Spinal cord (tissue), 10 donors: ENCODE measurements around the gene AOAH. TPM values are rescaled to one million over a fixed set of nuclear protein-coding genes. Genes with fewer than 3 reads are reported as not detected.
"Not testable (repeated sequence)": the region's sequence is repeated elsewhere in the genome, so short reads cannot be mapped to it uniquely, and the experiment has no call there.

Source experiments
- DNase-seq, 6 donors: peaks; one replicate each; pipeline versions ENCODE4 v3.0.0 to v3.0.0-alpha.2; 2013 to 2015; ENCODE audit warnings: low spot score in 6 of 6, low read depth in 4 of 6
- H3K27ac ChIP-seq: one replicate; pipeline ENCODE4 v1.5.1; 2013; ENCODE audit warnings: low read depth, low read length, control low read depth
- H3K27me3 ChIP-seq: one replicate; pipeline ENCODE4 v1.6.1; 2013; ENCODE audit warnings: low read length; ENCODE audit not compliant: control insufficient read depth, insufficient read depth
- H3K36me3 ChIP-seq: one replicate; pipeline ENCODE4 v1.6.1; 2013; ENCODE audit warnings: low read length; ENCODE audit not compliant: control insufficient read depth, insufficient read depth
- H3K4me1 ChIP-seq: one replicate; pipeline ENCODE4 v1.6.1; 2013; ENCODE audit warnings: low read length; ENCODE audit not compliant: control insufficient read depth, insufficient read depth
- H3K4me3 ChIP-seq: one replicate; pipeline ENCODE4 v1.5.1; 2013; ENCODE audit warnings: low read depth, low read length, control low read depth
- H3K9me3 ChIP-seq: one replicate; pipeline ENCODE4 v1.6.1; 2013; ENCODE audit warnings: low read length; ENCODE audit not compliant: control insufficient read depth, insufficient read depth
- WGBS: methylation state at CpG from one replicate; pipeline ENCODE4 v1.1.5; 2013; ENCODE audit warnings: missing lambda C conversion rate; ENCODE audit not compliant: insufficient coverage; 5-methylcytosine and 5-hydroxymethylcytosine counted together
- polyA plus RNA-seq, 2 donors: library from polyadenylated mRNA; unstranded; fragments of 120-200 nt; gene quantifications; one replicate each; pipeline ENCODE4 v1.2.1, GENCODE V29; 2013; ENCODE audit not compliant: insufficient read length in 2 of 2
- total RNA-seq, 2 donors: library from RNA; depleted of rRNA in 1 of 2; stranded (reverse); fragments of 120-200 nt in 1 of 2; fragments of >200 nt in 1 of 2; gene quantifications; one replicate each; pipeline versions ENCODE4 v1.2.3 to v1.2.4, GENCODE V29; 2013 to 2014
- donor health status: healthy.

Gene AOAH
- total and polyA plus RNA-seq, 4 donors, result 4.2 to 8.1 (median 5.3) TPM

DNA sequence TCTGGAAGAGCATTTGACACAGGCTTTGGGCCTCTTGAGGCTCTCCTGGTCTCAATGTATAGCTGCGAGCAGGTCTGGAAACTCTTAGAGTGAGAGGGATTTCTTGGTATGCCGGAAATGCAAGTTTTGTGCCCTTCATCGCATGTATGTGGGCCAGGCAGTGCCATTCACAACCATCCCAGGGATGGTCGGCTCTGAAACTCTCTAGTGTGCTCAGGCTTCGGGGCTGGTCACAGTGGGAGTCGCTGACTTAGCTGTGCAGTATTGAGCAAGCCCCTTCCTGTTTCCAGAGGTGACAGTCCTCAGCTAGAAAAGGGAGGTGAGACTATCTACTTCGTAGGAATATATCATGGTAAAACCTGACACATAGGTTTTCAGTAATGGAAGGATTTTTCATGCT is 2.0 kb upstream of the AOAH start:
- Histone ChIP-seq H3K9me3 (no peaks in the 10 kb centered on the region), H3K4me1 (no peaks in the 10 kb centered on the region), H3K4me3 (no peak overlapping the region), H3K27ac (no peak overlapping the region), H3K27me3 (no peaks in the 10 kb centered on the region), H3K36me3 (no peaks in the 10 kb centered on the region)
- DNase-seq, result no peak
- 93% methylated on average over 7 of the region's 7 CpGs for WGBS

DNA sequence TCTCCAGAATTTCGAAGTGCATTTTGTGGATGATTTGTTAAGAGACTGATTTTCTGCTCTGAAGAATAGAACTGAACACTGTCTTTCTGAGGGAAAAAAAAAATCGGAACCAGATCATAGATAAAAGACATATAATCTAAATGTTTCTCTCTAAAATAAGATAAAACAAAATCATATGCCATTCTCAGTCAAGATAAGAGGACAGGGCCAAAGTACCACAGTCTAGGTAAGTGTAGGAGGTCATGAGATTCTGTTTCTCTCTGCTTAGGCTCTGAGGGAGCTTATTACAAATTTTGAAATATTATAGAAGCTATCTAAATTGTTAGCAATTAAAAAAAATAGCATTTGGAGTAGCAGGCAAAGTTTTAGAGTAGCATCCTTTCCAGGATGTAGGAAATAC is 702 bp upstream of the AOAH start:
- Histone ChIP-seq H3K4me1 (no peaks in the 10 kb centered on the region), H3K27me3 (no peaks in the 10 kb centered on the region), H3K9me3 (no peaks in the 10 kb centered on the region), H3K36me3 (no peaks in the 10 kb centered on the region), H3K4me3 (no peak overlapping the region), H3K27ac (no peak overlapping the region)
- no CpG with 5 or more reads among the region's 2 CpGs for WGBS
- DNase-seq, result no peak

DNA sequence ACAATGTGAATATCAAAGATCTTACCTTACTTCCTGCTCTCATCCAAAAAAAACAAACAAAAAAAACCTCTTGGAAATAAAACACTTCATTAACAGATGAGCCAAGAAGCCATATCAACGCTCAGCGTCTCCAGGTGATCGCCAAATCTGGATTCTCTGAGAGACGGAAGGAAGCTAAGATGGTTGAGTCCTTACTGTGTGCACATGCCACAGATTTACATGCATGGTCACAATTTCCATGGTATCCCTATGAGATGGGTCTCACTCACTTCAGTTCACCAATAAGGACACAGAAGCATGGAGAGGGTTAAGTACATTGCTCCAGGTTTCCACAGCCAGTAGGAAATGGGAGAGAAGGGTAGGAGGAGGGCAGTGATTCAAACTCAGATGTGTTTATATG is 1.0 kb downstream of the AOAH start:
- Histone ChIP-seq H3K4me1 (no peaks in the 10 kb centered on the region), H3K4me3 (no peak overlapping the region)
- DNase-seq, result no peak

DNA sequence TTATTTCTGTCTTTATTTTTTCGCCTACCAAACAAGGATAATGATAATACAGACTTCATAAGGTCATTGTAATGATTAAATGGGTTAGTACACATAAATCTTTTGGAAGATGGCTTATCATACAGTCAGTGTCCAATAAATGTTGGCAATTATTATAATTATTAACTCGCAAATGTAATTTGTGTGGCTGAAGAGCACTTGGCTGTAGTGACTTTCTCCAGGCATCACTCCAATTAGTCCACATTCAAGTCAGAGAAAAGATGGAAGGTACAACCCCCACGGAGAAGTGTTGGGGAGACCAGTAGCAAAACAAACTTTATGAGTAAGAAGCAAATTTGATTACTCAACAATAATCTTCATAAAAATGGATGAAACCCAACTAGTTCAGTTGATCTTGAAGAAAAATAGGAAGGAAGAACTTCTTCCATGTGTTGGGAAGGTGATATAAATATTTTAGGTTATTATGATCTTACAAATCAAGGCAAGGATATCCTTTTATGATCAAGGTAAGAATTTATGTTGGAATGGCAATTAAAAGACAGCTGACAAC is 5.1 kb downstream of the AOAH start:
- Histone ChIP-seq H3K27ac (no peak overlapping the region), H3K9me3 (no peaks in the 10 kb centered on the region), H3K36me3 (no peaks in the 10 kb centered on the region), H3K4me1 (no peaks in the 10 kb centered on the region), H3K27me3 (no peaks in the 10 kb centered on the region), H3K4me3 (no peak overlapping the region)
- no peak for DNase-seq
- WGBS, result no CpG with 5 or more reads among the region's 3 CpGs

More for the DNA sequence above, 1.0 kb downstream of the AOAH start:
- no peak overlapping the region for H3K27ac ChIP-seq
- WGBS, result 65% methylated on average over 4 of the region's 4 CpGs
- no peaks in the 10 kb centered on the region for H3K27me3 ChIP-seq
- no peaks in the 10 kb centered on the region for H3K9me3 ChIP-seq
- no peaks in the 10 kb centered on the region for H3K36me3 ChIP-seq

DNA sequence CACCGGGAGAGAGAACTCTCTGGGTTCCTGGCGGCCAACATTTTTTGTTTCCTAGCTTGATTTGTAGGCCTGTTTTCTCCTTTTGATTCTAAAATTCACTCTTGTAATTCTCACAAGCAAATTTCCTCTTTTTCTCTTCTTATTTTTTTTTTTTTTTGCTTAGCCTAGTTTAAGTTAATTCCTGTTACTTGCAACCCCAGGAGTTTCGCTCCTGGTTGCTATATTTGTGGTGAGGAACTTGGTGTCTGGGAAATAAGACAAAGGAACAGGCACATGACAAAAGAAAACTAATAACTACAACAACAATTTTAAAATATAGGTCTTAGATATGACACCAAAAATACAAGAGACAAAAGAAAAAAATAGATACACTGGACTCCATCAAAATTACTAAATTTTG is 6.7 kb downstream of the AOAH start:
- no peaks in the 10 kb centered on the region for H3K4me1 ChIP-seq
- H3K36me3 ChIP-seq, result no peaks in the 10 kb centered on the region
- H3K9me3 ChIP-seq, result no peaks in the 10 kb centered on the region
- no peak overlapping the region for H3K4me3 ChIP-seq
- WGBS, result no CpG with 5 or more reads among the region's 3 CpGs
- no peak for DNase-seq
- H3K27me3 ChIP-seq, result no peaks in the 10 kb centered on the region
- no peak overlapping the region for H3K27ac ChIP-seq

DNA sequence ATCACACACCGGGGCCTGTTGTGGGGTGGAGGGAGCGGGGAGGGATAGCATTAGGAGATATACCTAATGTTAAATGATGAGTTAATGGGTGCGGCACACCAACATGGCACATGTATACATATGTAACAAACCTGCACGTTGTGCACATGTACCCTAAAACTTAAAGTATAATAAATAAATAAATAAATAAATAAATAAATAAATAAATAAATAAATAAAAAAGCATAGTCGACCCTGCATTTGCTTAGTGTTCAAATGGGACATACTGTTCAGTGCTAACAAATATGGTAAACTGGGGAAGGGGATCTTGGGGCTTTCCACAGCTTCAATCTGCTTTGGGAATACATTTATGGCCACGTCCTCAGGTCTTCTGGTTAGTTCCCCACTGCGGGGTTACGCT is 7.5 kb downstream of the AOAH start:
- H3K27ac ChIP-seq, H3K27me3 ChIP-seq, H3K36me3 ChIP-seq, H3K4me1 ChIP-seq, H3K9me3 ChIP-seq, DNase-seq, H3K4me3 ChIP-seq: not testable (repeated sequence)
- WGBS, result no CpG with 5 or more reads among the region's 8 CpGs

DNA sequence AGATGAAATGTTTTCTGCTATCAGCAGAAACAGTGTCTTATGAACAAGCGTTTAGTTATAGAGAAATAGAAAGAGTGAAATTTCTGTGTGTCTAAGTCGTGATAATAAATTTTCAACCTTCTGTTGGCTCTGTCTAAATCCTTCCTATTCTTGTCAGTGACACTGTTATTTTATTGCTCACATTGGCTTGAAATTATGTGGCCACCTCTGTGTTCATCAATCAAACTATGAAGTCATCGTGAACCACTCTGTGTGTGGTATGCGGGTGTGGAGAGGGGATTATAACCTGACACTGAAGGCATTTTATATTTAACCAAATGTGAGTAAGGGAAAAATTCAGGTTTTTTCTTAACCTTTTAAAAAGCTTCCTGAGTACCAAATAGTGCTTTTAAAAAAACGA is 12.3 kb downstream of the AOAH start:
- no peaks in the 10 kb centered on the region for H3K27me3 ChIP-seq
- H3K9me3 ChIP-seq, result no peaks in the 10 kb centered on the region
- H3K27ac ChIP-seq, result no peak overlapping the region
- no peak overlapping the region for H3K4me3 ChIP-seq
- H3K4me1 ChIP-seq, result no peaks in the 10 kb centered on the region
- H3K36me3 ChIP-seq, result no peaks in the 10 kb centered on the region
- no peak for DNase-seq
- WGBS, result no CpG with 5 or more reads among the region's 5 CpGs

DNA sequence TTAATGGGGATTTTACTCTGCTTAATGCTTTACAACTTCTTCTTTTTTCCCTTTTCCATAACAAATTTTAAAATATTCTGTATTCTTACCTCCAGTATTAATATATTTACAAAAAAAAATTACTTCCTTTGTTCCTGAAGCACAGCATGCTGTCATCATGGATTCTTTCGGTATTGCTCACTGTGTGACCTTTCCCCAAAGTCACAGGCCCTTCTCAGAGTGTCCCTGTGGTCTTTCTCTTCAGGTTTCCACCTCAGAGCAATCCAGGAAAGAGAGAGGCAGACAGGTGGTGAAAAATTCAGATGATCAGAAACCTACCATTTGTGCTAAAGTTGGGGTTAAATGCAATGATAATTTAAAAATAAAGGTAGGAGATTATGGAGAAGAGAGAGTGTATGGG is 13.0 kb downstream of the AOAH start:
- no peak overlapping the region for H3K27ac ChIP-seq
- H3K4me1 ChIP-seq, result no peaks in the 10 kb centered on the region
- H3K9me3 ChIP-seq, result no peaks in the 10 kb centered on the region
- DNase-seq, result no peak
- H3K27me3 ChIP-seq, result no peaks in the 10 kb centered on the region
- 67% methylated on average over 1 of the region's 1 CpG for WGBS
- no peaks in the 10 kb centered on the region for H3K36me3 ChIP-seq
- H3K4me3 ChIP-seq, result no peak overlapping the region

DNA sequence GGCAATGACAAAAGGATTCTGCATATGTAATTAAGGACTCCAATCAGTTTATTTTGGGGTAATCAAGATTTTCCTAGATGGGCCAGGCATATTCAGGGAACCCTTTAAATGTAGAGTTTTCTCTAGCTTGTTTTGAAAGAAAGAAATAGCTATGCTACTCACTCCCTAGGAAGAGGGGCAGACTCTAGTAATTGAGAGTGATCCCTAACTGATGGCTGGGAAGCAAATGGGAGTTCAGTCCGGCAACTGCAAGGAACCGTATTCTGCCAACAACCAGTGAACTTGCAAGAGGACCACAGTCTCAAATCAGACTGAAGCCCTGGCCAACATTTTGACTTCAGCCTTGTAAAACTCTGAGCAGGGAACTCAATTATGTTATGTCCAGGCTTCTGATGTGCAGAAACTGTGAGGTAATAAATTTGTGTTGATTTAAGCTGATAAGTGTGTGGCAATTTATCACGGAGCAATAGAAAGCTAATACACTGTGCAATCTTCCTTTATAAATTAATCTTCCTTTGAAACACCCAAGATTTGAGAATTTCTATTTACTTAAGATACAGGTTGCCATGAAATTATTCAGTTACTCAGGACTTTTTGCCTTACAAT is 14.0 kb downstream of the AOAH start:
- H3K4me1 ChIP-seq, result no peaks in the 10 kb centered on the region
- WGBS, result 56% methylated on average over 2 of the region's 3 CpGs
- no peaks in the 10 kb centered on the region for H3K9me3 ChIP-seq
- no peak overlapping the region for H3K27ac ChIP-seq
- no peak for DNase-seq
- no peaks in the 10 kb centered on the region for H3K36me3 ChIP-seq
- H3K27me3 ChIP-seq, result no peaks in the 10 kb centered on the region
- no peak overlapping the region for H3K4me3 ChIP-seq

DNA sequence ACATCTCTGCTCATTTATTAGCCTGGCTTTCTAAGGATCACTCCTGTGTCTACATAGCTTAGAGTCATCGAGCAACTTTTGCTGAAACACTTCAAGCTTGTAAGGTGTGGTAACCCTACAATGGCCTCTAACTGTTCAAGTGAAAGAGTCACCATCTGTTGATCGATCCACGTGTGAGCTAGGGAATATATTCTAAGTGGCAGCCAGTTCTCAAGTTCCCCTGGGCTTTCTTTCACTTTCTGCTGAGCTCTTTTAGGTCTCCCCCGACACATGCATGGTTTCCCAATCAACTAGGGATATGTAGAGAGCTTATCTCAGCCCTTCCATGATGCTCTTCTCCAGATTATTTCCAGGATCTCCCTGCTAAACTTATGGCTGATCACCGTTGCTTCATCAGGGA is 15.5 kb downstream of the AOAH start:
- Histone ChIP-seq H3K9me3 (no peaks in the 10 kb centered on the region), H3K4me1 (no peaks in the 10 kb centered on the region), H3K4me3 (no peak overlapping the region), H3K27me3 (no peaks in the 10 kb centered on the region), H3K36me3 (no peaks in the 10 kb centered on the region), H3K27ac (no peak overlapping the region)
- no peak for DNase-seq
- 74% methylated on average over 5 of the region's 5 CpGs for WGBS
